NB4 (cell line): ENCODE data around the gene MARS2.
"Not testable (repeated sequence)": the region's sequence is repeated elsewhere in the genome, so short reads cannot be mapped to it uniquely, and the experiment has no call there.

Experiments used
- MYC ChIP-seq: IDR thresholded peaks from 2 replicates; pipeline ENCODE4 v1.6.1; 2011; ENCODE audit warnings: low read depth, low read length
- POLR2A ChIP-seq: IDR thresholded peaks from 2 replicates; pipeline ENCODE4 v1.6.1; 2011; ENCODE audit warnings: mild to moderate bottlenecking; ENCODE audit not compliant: insufficient read length; ENCODE audit errors: extremely low read depth
- TF ChIP-seq, protein P1 (sequence below): IDR thresholded peaks from one replicate; pipeline ENCODE4 v1.5.1; 2012; ENCODE audit warnings: low read depth, low read length
- TF ChIP-seq, protein P2 (sequence below): IDR thresholded peaks from 2 replicates; pipeline ENCODE4 v1.6.1; 2011; ENCODE audit warnings: low read depth, low read length

DNA sequence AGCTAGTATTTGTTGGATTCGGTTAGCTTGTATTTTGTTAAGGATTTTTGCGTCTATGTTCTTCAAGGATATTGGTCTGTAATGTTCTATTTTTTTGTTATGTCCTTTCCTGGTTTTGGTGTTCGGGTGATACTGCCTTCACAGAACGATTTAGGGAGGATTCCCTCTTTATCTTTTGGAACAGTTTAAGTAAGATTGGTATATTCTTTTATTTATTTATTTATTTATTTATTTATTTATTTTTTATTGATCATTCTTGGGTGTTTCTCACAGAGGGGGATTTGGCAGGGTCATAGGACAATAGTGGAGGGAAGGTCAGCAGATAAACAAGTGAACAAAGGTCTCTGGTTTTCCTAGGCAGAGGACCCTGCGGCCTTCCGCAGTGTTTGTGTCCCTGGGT, 10.0 kb upstream of the MARS2 start:
- not testable (repeated sequence) for TF ChIP-seq POLR2A, MYC
- TF ChIP-seq, protein P1, sequence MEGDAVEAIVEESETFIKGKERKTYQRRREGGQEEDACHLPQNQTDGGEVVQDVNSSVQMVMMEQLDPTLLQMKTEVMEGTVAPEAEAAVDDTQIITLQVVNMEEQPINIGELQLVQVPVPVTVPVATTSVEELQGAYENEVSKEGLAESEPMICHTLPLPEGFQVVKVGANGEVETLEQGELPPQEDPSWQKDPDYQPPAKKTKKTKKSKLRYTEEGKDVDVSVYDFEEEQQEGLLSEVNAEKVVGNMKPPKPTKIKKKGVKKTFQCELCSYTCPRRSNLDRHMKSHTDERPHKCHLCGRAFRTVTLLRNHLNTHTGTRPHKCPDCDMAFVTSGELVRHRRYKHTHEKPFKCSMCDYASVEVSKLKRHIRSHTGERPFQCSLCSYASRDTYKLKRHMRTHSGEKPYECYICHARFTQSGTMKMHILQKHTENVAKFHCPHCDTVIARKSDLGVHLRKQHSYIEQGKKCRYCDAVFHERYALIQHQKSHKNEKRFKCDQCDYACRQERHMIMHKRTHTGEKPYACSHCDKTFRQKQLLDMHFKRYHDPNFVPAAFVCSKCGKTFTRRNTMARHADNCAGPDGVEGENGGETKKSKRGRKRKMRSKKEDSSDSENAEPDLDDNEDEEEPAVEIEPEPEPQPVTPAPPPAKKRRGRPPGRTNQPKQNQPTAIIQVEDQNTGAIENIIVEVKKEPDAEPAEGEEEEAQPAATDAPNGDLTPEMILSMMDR, result not testable (repeated sequence)
- TF ChIP-seq, protein P2, sequence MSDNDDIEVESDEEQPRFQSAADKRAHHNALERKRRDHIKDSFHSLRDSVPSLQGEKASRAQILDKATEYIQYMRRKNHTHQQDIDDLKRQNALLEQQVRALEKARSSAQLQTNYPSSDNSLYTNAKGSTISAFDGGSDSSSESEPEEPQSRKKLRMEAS, result not testable (repeated sequence)
